ES-I3 (cell line): Measurements from ENCODE around the gene IL23R.

Experiments
- H3K36me3 ChIP-seq: 2 replicates; pipeline ENCODE4 v1.6.1; 2013; ENCODE audit warnings: mild to moderate bottlenecking, low read length, control low read depth, moderate library complexity; ENCODE audit not compliant: insufficient read depth
- H3K4me1 ChIP-seq: 2 replicates; pipeline ENCODE4 v1.6.1; 2013; ENCODE audit warnings: mild to moderate bottlenecking, control low read depth, low read length; ENCODE audit not compliant: insufficient read depth
- H3K9ac ChIP-seq: 2 replicates; pipeline ENCODE4 v1.6.1; 2013; ENCODE audit warnings: low read depth, mild to moderate bottlenecking, low read length, moderate library complexity
- H3K9me3 ChIP-seq: 2 replicates; pipeline ENCODE4 v1.6.1; 2013; ENCODE audit warnings: mild to moderate bottlenecking, low read length, moderate library complexity; ENCODE audit not compliant: control insufficient read depth, insufficient read depth

IL23R gene

DNA sequence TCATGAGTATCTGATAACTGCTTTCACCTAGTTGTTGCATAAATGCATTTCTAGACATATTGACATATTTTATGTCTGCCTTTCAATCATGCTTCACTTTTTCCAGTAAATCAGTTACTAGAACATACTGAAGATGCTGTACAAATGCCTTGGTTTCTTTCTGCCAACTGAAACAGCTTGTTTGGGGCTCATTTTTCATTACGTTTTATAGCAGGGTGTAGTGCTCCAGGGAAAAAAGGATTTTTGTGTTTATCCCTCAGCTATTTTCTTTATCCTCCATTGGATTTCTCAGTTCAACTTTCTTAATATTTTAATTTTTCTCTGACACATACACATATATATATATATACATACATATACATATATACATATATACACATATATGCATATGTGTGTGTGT is 51.7 kb downstream of the IL23R start:
- Histone ChIP-seq H3K9ac (no peak overlapping the region), H3K4me1 (no peaks in the 10 kb centered on the region), H3K36me3 (no peaks in the 10 kb centered on the region), H3K9me3 (no peaks in the 10 kb centered on the region)

DNA sequence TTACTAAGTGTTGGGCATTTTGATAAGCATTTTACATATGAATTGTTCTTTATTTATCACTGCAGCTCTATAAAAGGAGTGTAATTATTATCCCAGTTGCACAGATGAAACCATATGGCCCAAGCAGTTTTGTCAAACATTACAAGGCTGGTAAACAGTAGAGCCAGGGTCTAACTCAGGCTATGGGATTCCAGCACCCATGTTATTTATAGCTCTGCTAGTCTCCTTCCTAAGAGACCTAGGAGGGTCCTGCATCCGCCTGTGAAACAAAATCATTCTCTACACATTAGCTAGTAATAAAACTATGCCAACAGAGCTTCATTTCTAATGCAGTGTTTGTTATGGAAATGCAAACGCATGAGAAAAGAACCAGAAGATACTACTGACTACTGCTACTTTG is 58.6 kb downstream of the IL23R start:
- H3K9ac ChIP-seq = no peak overlapping the region
- H3K36me3 ChIP-seq = no peaks in the 10 kb centered on the region
- no peaks in the 10 kb centered on the region for H3K9me3 ChIP-seq
- H3K4me1 ChIP-seq = peaks cover 3% of the 10 kb centered on the region; the same call in 1 of the 2 replicates

DNA sequence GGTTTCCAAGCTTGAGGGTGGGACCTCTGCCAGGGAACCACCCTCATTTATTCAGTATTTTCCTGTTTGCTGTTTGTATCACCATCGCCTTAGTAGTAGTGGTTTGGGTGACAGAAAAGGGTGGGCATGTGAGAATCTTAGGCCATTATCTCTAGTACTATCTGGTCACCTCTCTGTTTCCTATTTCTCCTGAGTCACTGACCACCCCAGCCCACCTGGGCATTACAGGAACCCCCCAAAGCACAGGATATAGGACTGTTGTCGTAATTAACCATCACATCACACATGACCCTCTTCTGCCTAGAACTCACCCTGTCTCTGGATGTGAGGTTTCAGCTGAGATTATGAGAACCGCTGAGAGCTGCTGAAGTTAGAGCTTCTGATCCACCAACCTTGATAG is 60.4 kb downstream of the IL23R start:
- no peaks in the 10 kb centered on the region for H3K9me3 ChIP-seq
- no peaks in the 10 kb centered on the region for H3K36me3 ChIP-seq
- peaks cover 3% of the 10 kb centered on the region; the same call in 1 of the 2 replicates for H3K4me1 ChIP-seq
- H3K9ac ChIP-seq = no peak overlapping the region

DNA sequence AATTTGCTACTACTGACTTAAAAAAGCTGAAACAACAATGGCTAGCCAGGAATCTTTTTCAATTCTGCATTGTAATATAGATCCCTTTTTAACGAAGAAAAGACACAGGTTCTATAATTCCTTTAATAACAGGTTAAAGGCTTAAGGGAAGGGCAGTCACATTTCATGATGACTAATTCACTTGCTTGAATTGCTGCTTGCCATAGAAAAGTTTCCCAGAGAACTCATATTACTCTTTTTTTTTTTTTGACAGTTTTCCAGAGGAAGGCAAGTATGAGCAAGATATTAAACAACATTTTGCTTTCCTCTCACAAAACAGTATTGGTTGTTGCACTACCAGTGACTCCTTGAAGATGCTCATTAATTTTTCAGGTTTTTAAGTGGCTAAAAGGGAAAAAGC is 60.9 kb downstream of the IL23R start:
- H3K9ac ChIP-seq = no peak overlapping the region
- no peaks in the 10 kb centered on the region for H3K36me3 ChIP-seq
- peaks cover 3% of the 10 kb centered on the region; the same call in 1 of the 2 replicates for H3K4me1 ChIP-seq
- no peaks in the 10 kb centered on the region for H3K9me3 ChIP-seq

DNA sequence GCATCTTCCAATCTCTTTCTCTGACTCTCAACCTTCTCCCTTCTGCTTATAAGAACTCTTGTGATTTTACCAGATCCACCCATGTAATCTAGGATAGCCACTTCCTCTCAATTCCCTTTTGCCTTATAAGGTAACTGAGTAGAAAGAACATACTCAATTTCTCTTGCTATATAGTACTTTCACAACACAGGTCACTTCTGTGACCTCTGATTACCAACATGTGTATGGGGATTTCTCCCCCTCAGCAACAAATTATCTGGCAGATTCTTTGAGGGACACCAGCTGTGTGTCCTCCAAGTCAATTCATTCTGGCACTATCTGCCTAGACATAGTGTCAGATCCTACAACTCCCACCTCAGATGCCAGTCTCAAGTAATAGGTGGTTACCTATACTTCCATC is 62.5 kb downstream of the IL23R start:
- Histone ChIP-seq H3K9ac (no peak overlapping the region), H3K4me1 (peaks cover 2% of the 10 kb centered on the region; the same call in 1 of the 2 replicates), H3K36me3 (no peaks in the 10 kb centered on the region), H3K9me3 (no peaks in the 10 kb centered on the region)

DNA sequence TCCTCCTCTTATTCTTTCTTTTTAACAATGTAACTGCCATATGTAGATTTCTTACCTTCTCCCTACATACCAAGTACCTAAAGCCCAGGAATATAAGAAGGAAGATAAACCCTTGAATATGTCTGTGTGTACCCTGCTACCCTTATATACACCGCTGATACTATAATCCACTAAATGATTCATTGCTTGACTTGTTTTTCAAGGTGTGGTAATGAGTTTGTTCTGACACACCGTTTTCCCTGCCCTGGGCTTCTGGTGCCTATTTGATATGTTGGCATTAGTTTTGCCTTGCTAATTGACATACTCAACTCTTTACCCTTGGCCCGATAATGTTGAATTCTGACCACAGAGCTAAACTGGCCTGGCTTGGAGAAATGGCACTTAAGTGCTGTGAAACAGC is 64.3 kb downstream of the IL23R start:
- H3K36me3 ChIP-seq = no peaks in the 10 kb centered on the region
- H3K9ac ChIP-seq = no peak overlapping the region

DNA sequence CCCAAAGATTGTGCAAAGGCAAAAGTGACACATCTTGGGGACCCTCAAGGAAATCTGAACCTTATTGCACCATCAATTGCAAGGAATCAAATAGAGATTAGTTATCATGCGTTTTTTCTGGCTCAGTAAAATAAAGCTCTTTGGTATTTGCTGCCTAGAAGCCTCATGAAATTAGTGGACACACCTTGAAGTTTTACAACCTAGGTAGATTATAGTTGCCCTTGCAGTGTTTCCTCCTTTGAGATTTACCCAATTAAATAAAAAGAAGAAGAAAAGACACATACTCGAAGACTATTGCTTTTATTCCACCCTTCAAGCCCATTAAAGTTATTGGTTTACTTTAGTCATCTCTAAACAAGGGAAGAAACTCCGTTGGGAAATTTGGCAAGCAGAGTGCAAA is 70.0 kb downstream of the IL23R start:
- no peaks in the 10 kb centered on the region for H3K4me1 ChIP-seq
- H3K36me3 ChIP-seq = no peaks in the 10 kb centered on the region
- H3K9ac ChIP-seq = no peak overlapping the region
- no peaks in the 10 kb centered on the region for H3K9me3 ChIP-seq

More for the DNA sequence above, 64.3 kb downstream of the IL23R start:
- Histone ChIP-seq H3K9me3 (no peaks in the 10 kb centered on the region), H3K4me1 (no peaks in the 10 kb centered on the region)

DNA sequence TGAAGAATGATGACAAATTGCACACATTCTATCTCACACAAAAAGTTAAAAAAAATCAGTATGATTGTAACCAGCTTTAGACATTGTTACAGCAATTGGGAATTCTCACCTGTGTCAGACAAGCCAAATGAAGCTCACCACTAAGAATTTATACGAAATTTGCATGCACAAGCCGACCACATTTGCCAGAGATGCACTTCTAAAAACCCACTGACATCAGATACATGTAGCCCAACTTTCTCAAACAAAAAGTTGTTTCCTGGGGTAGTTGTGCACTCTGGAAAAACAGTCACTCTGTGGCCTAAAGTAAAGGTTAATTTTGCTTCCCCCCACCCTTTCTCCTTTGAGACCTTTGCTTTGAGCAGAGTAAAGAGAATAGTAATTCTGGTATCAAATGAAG is 73.5 kb downstream of the IL23R start:
- Histone ChIP-seq H3K9me3 (no peaks in the 10 kb centered on the region), H3K4me1 (no peaks in the 10 kb centered on the region), H3K9ac (no peak overlapping the region), H3K36me3 (no peaks in the 10 kb centered on the region)

DNA sequence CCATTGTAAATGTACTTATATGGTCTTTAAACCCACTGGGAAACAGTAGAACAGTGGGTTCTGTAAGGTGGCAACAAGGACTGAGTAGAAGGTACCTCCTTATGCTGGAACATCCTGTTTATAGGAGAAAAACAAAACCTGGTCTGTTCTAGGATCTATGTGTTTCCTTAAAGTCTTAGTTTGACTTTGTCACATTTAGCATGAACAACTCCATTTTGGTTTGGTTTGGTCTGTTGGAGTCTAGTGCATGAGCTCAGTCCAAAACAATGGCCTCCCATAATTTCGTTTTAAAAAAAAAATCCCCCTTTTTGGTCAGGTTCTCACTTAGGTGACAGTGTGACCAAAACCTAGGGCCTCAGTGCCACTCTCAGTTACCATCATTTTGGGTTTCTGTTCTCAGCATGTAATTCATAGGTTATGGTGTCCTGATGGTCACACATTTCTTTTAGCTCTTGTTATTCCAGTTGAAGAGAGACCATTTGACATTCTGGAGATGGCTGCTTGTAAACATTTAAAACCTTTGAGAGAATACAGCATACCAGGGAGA is 75.0 kb downstream of the IL23R start:
- Histone ChIP-seq H3K36me3 (no peaks in the 10 kb centered on the region), H3K9ac (no peak overlapping the region), H3K4me1 (no peaks in the 10 kb centered on the region), H3K9me3 (no peaks in the 10 kb centered on the region)

DNA sequence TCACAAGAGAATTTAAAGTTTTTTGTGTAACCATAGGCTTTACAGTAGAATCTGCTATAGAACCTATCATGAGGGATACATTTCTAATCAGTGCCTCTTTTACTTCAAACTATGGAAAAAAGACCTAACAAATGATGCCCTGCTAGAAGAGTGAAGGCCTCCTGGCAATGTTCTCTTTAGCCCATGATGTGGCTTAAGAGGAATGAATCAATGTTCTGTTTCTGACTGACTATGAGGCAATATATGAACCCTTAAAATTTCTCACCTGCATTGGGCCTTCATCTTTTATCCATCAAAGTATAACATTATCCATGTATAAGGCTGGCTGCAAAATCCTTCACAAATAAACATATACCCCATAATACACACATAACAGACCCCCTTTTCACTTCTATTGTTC is 75.8 kb downstream of the IL23R start:
- Histone ChIP-seq H3K4me1 (no peaks in the 10 kb centered on the region), H3K9ac (no peak overlapping the region), H3K9me3 (no peaks in the 10 kb centered on the region), H3K36me3 (no peaks in the 10 kb centered on the region)

DNA sequence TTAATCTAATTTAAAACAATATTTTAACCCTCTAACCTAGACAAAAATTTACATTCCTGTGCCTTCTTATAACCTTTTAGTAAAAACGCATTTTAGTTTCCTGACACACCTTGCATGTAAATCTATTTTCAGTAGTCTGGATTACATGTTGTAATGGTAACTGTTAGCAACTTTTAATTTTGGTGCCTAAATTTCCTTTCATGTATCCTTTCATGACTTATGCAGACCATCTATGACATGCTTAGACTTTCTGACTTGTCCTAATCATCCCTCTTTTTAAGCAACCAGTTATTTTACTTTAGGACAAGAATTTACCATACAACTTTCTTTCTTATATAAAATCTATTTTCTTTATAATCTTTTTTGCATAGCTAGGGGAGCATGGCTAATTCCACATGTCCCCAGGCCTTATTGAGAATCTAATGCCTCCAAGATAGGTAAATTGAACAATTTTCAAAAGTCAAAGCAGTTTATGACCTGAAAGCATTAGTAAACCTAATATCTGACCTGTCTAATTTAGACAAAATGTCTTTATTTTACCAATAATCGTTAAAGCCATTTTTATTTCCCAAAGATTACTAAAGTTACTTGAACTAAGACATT is 83.9 kb downstream of the IL23R start:
- no peaks in the 10 kb centered on the region for H3K4me1 ChIP-seq
- H3K36me3 ChIP-seq = no peaks in the 10 kb centered on the region
- peaks cover 3% of the 10 kb centered on the region; the same call in 1 of the 2 replicates for H3K9me3 ChIP-seq
- no peak overlapping the region for H3K9ac ChIP-seq

DNA sequence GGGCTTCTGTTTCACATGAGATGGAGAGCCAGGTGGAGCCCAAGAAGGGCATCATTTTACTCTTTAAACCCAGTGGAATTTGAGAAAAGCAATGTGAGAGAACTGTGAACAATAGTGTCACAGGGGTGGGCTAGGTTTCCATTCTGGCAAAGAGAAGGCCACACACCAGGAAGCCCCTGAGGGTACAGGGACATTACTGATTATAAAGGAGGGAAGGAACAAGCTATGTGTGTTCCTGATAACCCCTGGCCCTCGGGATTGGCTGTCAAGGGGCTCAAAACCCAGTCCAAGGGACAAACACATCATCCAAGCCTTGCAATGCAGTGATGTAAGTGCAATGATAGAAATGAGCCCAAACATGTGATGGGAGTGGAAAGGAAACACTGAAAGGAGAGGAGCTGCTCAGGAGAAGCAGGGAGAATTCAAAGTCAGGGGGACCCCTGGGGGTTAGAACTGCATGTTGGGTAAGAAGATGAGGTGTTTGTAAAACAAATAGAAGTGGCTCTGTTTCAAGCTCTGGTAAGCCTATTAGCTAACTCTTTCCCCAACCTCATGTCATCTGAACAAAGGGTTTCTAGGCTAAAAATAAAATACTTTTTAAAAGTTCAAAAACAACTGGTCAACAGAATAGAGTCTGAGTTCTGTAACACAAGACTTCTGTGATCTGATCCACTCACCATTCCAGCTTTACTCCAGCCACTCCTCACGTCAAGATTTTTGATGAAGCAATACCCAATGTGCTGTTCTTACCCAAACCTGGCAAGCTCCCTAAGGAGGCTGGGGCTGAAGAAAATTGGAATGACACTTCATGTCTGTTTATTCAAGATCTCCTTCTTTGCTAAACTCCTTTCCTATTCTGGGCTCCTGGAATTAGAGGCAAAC is 90.3 kb downstream of the IL23R start:
- Histone ChIP-seq H3K4me1 (no peaks in the 10 kb centered on the region; the same call in 1 of the 2 replicates), H3K36me3 (no peaks in the 10 kb centered on the region), H3K9me3 (no peaks in the 10 kb centered on the region), H3K9ac (no peak overlapping the region)

DNA sequence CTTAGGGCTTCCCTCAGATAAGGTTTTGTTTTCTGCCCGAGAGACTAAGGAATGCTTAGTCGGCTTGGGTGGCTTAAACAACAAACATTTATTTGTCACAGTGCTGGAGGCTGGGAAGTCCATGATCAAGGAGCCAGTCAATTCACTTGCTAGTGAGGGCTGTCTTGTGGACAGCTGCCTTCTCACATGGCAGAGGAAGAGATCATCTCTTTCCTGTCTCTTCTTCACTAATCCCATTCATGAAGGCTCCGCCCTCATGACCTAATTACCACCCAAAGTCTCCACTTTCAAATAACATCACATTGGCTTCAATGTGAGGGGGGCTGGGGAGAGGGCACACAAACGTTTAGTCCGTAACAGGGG is 90.9 kb downstream of the IL23R start:
- Histone ChIP-seq H3K4me1 (peaks cover 6% of the 10 kb centered on the region; the same call in 1 of the 2 replicates), H3K36me3 (no peaks in the 10 kb centered on the region), H3K9me3 (no peaks in the 10 kb centered on the region), H3K9ac (no peak overlapping the region)

DNA sequence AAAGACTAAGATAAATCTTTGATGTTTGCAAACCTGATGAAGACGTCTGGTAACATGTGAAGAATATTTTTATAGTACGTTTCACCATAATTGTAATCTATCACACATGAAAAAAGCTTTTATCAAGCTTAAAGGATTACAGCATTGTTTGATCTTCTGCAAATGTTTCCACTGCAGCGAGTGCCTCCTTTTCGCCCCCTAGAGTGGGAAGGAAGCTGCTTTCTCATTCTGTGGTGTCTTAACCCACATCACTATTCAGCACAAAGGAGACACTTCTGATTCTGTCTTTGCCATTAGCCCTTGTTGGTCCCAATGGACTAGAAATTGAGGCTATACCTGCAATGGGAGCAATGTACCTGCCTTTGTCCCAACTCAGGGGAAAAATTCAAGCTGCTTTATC is 95.4 kb downstream of the IL23R start:
- Histone ChIP-seq H3K36me3 (no peaks in the 10 kb centered on the region), H3K9ac (no peak overlapping the region), H3K4me1 (peaks cover 11% of the 10 kb centered on the region; the same call in 1 of the 2 replicates), H3K9me3 (no peaks in the 10 kb centered on the region)

DNA sequence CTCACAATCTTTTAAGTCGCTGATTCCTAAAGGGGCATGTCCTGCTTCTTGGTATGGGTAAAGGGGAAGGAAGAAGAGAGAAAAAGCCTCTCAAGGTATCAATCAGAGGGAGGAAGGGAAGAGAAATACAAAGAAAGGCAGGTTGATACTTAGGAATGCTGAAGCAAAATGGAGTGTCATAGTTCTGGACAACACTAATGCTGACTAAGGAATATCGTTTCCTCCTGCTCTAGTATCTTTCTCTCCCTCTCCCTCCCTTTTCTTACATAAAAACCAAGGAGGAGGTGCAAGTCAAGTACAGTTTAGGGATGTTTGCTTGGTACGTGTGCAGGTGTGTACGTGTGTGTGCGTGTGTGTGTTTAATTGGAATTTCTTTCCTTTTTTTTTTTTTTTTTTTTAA is 96.5 kb downstream of the IL23R start:
- Histone ChIP-seq H3K36me3 (no peaks in the 10 kb centered on the region), H3K9ac (no peak overlapping the region), H3K4me1 (peaks cover 11% of the 10 kb centered on the region; the same call in 1 of the 2 replicates), H3K9me3 (no peaks in the 10 kb centered on the region)
